ENCODE measurements around the gene KRT84.

The KRT84 gene

GRCh38 chr12:52342781-52343490, 42.5 kb downstream of the KRT84 start:
- no peak for DNase-seq (ENCODE audit: low read depth, low spot score)
- TF ChIP-seq POLR2AphosphoS5 (IDR thresholded peaks at IDR 0.05; ENCODE audit: borderline replicate concordance, low read depth, low read length) (no peak), FOXP2 (optimal IDR thresholded peaks at IDR 0.05; ENCODE audit: control extremely low read depth, extremely low read length, insufficient read depth) (no peak), EZH2 (IDR thresholded peaks at IDR 0.05) (no peak)
- Histone ChIP-seq H3K4me3 (no peak overlapping the region), H3K36me3 (ENCODE audit: insufficient read depth, low read length) (no peaks in the 10 kb centered on the region), H3K27ac (no peak overlapping the region), H3K9me3 (ENCODE audit: low read depth, low read length) (no peaks in the 10 kb centered on the region), H3K9ac (ENCODE audit: insufficient read length) (no peak overlapping the region)

DNA sequence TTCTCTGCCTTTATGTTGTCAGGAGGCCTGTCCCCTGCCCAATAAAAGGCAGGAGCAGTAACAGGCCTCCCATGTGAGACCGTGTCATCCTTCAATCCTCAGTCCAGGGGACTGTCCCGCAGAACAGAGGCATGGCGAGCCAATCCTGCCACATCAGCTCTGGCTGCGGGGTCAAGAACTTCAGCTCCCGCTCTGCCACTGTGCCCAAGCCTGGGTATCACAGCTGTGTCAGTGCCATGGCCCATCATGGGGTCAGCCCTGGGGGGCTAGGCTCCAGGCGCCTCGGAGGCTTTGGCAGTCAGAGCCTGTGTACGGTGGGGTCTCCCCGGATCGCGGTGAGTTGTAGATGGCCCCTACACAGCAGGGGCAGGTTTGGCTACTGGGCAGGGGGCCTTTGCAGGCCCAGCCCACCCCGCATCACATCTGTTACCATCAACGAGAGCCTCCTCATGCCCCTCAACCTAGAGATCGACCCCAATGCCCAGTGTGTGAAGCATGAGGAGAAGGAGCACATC, 44.3 kb downstream of the KRT84 start:
- TF ChIP-seq EZH2 (IDR thresholded peaks at IDR 0.05) (no peak), POLR2AphosphoS5 (IDR thresholded peaks at IDR 0.05; ENCODE audit: borderline replicate concordance, low read depth, low read length) (no peak), FOXP2 (optimal IDR thresholded peaks at IDR 0.05; ENCODE audit: control extremely low read depth, extremely low read length, insufficient read depth) (no peak)
- DNase-seq (ENCODE audit: low read depth, low spot score), result no peak
- H3K4me3 ChIP-seq, result no peak overlapping the region
- H3K9me3 ChIP-seq (ENCODE audit: low read depth, low read length), result no peaks in the 10 kb centered on the region
- no peaks in the 10 kb centered on the region for H3K36me3 ChIP-seq (ENCODE audit: insufficient read depth, low read length)
- H3K9ac ChIP-seq (ENCODE audit: insufficient read length), result no peak overlapping the region
- no peak overlapping the region for H3K27ac ChIP-seq

DNA sequence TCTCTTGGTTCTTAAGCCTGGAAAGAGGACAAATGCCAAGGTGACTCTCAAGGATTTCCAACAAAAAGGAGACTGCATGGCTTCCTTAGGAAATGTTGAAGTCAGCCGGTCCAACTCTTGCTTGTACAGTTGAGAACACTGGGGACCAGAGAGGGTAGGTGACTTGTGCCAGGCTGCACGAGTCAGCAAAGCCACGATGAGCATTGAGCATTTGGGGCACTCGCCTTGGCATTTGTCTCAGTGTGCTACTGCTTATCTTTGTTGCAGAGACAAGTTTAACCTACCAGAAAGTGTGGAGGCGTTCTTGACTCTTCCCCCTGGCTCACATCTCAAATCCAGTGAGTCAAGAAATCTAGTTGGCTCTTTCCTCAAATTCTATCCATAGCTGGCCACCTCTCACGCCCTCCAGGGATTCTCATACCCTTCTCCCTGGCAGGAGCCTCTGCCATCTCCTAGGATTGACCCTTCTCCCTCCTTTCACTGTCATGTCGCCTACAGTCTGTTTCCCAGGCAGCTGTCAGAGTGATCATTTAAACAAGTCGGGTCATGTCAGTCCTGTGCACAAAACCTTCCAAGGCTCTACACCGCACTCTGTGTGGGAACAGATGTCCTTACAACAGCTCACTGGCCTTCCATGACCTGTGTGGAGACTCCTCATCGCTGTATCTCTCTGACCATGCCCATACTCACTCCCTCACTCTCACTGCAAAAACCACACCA, 47.1 kb downstream of the KRT84 start:
- Histone ChIP-seq H3K9me3 (ENCODE audit: low read depth, low read length) (no peaks in the 10 kb centered on the region), H3K27ac (no peak overlapping the region), H3K36me3 (ENCODE audit: insufficient read depth, low read length) (no peaks in the 10 kb centered on the region), H3K4me3 (no peak overlapping the region), H3K9ac (ENCODE audit: insufficient read length) (no peak overlapping the region)
- no peak for DNase-seq (ENCODE audit: low read depth, low spot score)
- no peak for TF ChIP-seq FOXP2 (optimal IDR thresholded peaks at IDR 0.05; ENCODE audit: control extremely low read depth, extremely low read length, insufficient read depth)

DNA sequence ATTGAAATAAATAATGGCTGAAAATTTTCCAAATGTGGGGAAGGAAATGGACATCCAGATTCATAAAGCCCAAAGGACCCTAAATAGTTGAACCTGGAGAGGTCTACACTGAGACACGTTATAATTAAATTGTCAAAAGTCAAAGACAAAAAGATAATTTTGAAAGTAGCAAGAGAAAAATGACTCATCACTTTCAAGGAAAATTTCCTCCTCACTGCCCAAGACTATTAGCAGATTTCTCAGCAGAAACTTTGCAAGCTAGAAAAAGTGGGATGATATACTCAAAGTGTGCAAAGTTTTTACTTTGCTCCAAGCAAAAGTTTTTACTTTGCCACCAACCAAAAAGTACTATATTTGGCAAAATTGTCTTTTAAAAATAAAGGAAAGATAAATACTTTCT, 48.4 kb downstream of the KRT84 start:
- TF ChIP-seq FOXP2 (optimal IDR thresholded peaks at IDR 0.05; ENCODE audit: control extremely low read depth, extremely low read length, insufficient read depth) (no peak), EZH2 (IDR thresholded peaks at IDR 0.05) (no peak), POLR2AphosphoS5 (IDR thresholded peaks at IDR 0.05; ENCODE audit: borderline replicate concordance, low read depth, low read length) (no peak)
- no peaks in the 10 kb centered on the region for H3K36me3 ChIP-seq (ENCODE audit: insufficient read depth, low read length)
- no peaks in the 10 kb centered on the region for H3K9me3 ChIP-seq (ENCODE audit: low read depth, low read length)
- DNase-seq (ENCODE audit: low read depth, low spot score), result no peak
- H3K27ac ChIP-seq, result no peak overlapping the region
- no peak overlapping the region for H3K9ac ChIP-seq (ENCODE audit: insufficient read length)
- H3K4me3 ChIP-seq, result no peak overlapping the region

DNA sequence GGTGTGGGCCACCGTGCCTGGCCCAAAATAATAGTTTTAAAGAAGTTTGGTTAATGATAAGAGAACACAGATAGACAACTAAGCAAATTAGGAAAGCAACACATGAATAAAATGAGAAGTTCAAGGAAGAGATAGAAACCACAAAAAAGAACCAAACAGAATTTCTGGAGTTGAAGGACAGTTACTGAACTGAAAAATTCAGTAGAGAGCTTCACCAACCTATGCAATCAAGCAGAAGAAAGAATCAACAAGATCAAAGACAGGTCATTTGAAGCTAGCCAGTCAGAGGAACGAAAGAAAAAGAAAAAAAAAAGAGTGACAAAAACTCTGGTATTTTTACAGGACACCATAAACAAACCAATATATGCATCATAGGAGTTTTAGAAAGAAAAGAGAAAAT, 48.8 kb downstream of the KRT84 start:
- TF ChIP-seq POLR2AphosphoS5 (IDR thresholded peaks at IDR 0.05; ENCODE audit: borderline replicate concordance, low read depth, low read length) (no peak), EZH2 (IDR thresholded peaks at IDR 0.05) (no peak), FOXP2 (optimal IDR thresholded peaks at IDR 0.05; ENCODE audit: control extremely low read depth, extremely low read length, insufficient read depth) (no peak)
- H3K27ac ChIP-seq, result no peak overlapping the region
- H3K9ac ChIP-seq (ENCODE audit: insufficient read length), result no peak overlapping the region
- no peaks in the 10 kb centered on the region for H3K36me3 ChIP-seq (ENCODE audit: insufficient read depth, low read length)
- no peak for DNase-seq (ENCODE audit: low read depth, low spot score)
- H3K9me3 ChIP-seq (ENCODE audit: low read depth, low read length), result no peaks in the 10 kb centered on the region
- H3K4me3 ChIP-seq, result no peak overlapping the region

DNA sequence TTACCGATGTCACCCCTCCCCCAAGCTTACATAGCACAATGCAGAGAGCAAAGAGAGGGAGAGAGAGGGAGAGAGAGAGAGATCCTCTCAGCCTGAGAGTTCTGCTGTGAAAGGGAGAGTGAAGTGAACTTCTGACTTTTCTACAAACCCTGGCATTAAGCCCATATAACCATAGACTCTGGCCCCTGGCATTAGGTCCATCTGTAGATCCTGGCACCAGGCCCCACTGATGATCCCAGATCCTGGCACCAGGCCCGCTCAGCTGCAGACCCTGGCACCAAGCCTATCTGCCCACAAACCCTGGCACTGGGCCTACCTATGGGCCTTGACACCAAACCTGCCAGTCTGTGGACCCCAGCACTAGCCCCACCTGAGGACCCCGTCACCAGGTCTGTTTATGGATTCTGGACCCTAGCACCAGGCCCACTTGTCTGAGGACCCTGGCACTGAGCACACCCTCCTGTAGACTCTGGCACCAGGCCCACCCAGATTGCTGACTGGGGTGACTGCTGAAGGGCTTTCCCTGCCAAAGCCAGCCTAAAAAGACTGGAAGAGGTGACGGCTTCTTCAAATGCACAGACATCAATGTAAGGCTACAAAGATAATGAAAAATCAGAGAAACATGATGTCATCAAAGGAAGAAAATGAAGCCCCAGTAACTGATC, 49.7 kb downstream of the KRT84 start:
- Histone ChIP-seq H3K9me3 (ENCODE audit: low read depth, low read length) (no peaks in the 10 kb centered on the region), H3K4me3 (no peak overlapping the region), H3K36me3 (ENCODE audit: insufficient read depth, low read length) (no peaks in the 10 kb centered on the region), H3K27ac (no peak overlapping the region), H3K9ac (ENCODE audit: insufficient read length) (no peak overlapping the region)
- no peak for DNase-seq (ENCODE audit: low read depth, low spot score)
- TF ChIP-seq EZH2 (IDR thresholded peaks at IDR 0.05) (no peak), POLR2AphosphoS5 (IDR thresholded peaks at IDR 0.05; ENCODE audit: borderline replicate concordance, low read depth, low read length) (no peak), FOXP2 (optimal IDR thresholded peaks at IDR 0.05; ENCODE audit: control extremely low read depth, extremely low read length, insufficient read depth) (no peak)

- Histone ChIP-seq H3K9ac (ENCODE audit: insufficient read length) (no peak overlapping the region), H3K27ac (no peak overlapping the region), H3K9me3 (ENCODE audit: low read depth, low read length) (no peaks in the 10 kb centered on the region), H3K4me3 (no peak overlapping the region), H3K36me3 (ENCODE audit: insufficient read depth, low read length) (no peaks in the 10 kb centered on the region)
- TF ChIP-seq FOXP2 (optimal IDR thresholded peaks at IDR 0.05; ENCODE audit: control extremely low read depth, extremely low read length, insufficient read depth), result no peak
- TF ChIP-seq POLR2AphosphoS5 (IDR thresholded peaks at IDR 0.05; ENCODE audit: borderline replicate concordance, low read depth, low read length), result no peak
- TF ChIP-seq EZH2 (IDR thresholded peaks at IDR 0.05), result no peak
- DNase-seq (ENCODE audit: low read depth, low spot score), result no peak
These were observed 51.3 kb downstream of the KRT84 start for GRCh38 chr12:52334185-52334584.

DNA sequence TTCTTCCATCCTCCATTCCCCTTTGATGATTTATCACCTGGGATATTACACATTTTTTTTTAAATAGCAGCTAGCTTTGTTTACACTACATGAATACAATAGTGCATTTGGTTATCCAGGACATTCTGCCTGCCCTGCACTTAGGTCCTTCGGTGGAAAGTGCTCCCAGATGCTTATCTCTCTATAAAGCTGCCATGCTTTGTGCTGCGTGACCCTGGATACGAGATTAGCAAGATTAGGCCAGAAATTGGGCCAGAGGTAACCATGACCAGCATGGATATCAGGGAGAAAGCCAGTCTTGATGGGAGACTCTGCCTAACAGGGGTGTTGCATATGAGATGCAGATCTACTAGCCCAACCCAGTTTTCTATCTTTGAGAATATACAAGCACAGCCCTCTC, 52.1 kb downstream of the KRT84 start:
- Histone ChIP-seq H3K9me3 (ENCODE audit: low read depth, low read length) (no peaks in the 10 kb centered on the region), H3K36me3 (ENCODE audit: insufficient read depth, low read length) (no peaks in the 10 kb centered on the region), H3K27ac (no peak overlapping the region), H3K9ac (ENCODE audit: insufficient read length) (no peak overlapping the region), H3K4me3 (no peak overlapping the region)
- no peak for DNase-seq (ENCODE audit: low read depth, low spot score)
- no peak for TF ChIP-seq FOXP2 (optimal IDR thresholded peaks at IDR 0.05; ENCODE audit: control extremely low read depth, extremely low read length, insufficient read depth)
- no peak for TF ChIP-seq POLR2AphosphoS5 (IDR thresholded peaks at IDR 0.05; ENCODE audit: borderline replicate concordance, low read depth, low read length)
- no peak for TF ChIP-seq EZH2 (IDR thresholded peaks at IDR 0.05)

Measured in SK-N-MC (cell line).